Upper lobe of right lung (tissue), 1 donor: ENCODE results near the gene CLEC16A. TPM values are rescaled to one million over a fixed set of nuclear protein-coding genes. Genes with fewer than 3 reads are reported as not detected.

Experiments
- ATAC-seq: fragments of 200-7000 bp; cut with Tn5 transposase; one replicate; pipeline ENCODE4 v1.9.1; 2020; ENCODE audit warnings: mild to moderate bottlenecking, moderate library complexity
- DNase-seq: peaks from one replicate; pipeline ENCODE4 v3.0.0-alpha.2; 2020
- H3K27ac ChIP-seq: fragments of 200-600 bp; one replicate; pipeline ENCODE4 v1.8.0; 2022
- H3K27me3 ChIP-seq: fragments of 200-600 bp; one replicate; pipeline ENCODE4 v1.8.0; 2022; ENCODE audit warnings: mild to moderate bottlenecking
- H3K36me3 ChIP-seq: fragments of 200-600 bp; one replicate; pipeline ENCODE4 v1.8.0; 2022
- H3K4me1 ChIP-seq: fragments of 200-600 bp; one replicate; pipeline ENCODE4 v1.8.0; 2022
- H3K4me3 ChIP-seq: fragments of 200-600 bp; one replicate; pipeline ENCODE4 v1.8.0; 2022; ENCODE audit warnings: mild to moderate bottlenecking
- H3K9me3 ChIP-seq: fragments of 200-600 bp; one replicate; pipeline ENCODE4 v1.8.0; 2022
- intact Hi-C: fragments of 100-400 bp; cut with DNase I; formaldehyde crosslinking; loops from one replicate; pipeline ENCODE4 v1.11.0; 2022
- total RNA-seq: library from RNA; stranded (reverse); fragmentation: NEBNext Ultra II Directional; extraction: Animal tissue kit (Norgen Biotek cat#: 25700); gene quantifications from one replicate; pipeline ENCODE4 v1.2.1, GENCODE V29; 2021
- TF ChIP-seq, protein P1 (sequence below): fragments of 200-600 bp; IDR thresholded peaks from one replicate; pipeline ENCODE4 v1.8.0; 2022; ENCODE audit warnings: antibody characterized with exemption
- donor health status: DM: no; HTN: yes; CAD: no; lungs with severe emphysema.

Gene CLEC16A
- total RNA-seq, 1 donor from 2014 or later: 36.9 TPM

DNA sequence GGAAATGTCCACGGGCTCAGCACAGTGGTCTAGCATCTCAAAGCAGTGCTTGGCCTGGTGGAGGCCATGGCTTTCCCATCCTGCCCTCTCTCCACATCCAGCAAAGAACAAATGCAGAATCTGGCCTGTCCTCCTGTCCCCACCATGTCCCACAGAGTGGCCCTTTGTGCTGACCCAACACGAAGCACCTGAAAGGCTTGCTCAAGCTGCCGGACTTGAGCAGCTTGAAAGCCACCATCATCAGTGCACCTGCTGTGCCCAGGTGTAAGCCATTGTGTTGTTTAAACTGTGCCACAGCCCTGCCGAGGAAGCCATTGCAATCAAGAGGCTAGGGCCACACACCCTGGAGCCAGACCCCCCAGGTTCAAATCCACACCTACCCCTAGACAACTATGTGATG is 196.1 kb downstream of the CLEC16A start:
- TF ChIP-seq, protein P1, sequence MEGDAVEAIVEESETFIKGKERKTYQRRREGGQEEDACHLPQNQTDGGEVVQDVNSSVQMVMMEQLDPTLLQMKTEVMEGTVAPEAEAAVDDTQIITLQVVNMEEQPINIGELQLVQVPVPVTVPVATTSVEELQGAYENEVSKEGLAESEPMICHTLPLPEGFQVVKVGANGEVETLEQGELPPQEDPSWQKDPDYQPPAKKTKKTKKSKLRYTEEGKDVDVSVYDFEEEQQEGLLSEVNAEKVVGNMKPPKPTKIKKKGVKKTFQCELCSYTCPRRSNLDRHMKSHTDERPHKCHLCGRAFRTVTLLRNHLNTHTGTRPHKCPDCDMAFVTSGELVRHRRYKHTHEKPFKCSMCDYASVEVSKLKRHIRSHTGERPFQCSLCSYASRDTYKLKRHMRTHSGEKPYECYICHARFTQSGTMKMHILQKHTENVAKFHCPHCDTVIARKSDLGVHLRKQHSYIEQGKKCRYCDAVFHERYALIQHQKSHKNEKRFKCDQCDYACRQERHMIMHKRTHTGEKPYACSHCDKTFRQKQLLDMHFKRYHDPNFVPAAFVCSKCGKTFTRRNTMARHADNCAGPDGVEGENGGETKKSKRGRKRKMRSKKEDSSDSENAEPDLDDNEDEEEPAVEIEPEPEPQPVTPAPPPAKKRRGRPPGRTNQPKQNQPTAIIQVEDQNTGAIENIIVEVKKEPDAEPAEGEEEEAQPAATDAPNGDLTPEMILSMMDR: no peak
- intact Hi-C loops: no loop called here
- DNase-seq (no peak), ATAC-seq (no peak)
- no peaks in the 10 kb centered on the region for H3K9me3 ChIP-seq
- H3K4me1 ChIP-seq: peaks cover 26% of the 10 kb centered on the region
- no peaks in the 10 kb centered on the region for H3K27me3 ChIP-seq
- no peaks in the 10 kb centered on the region for H3K36me3 ChIP-seq
- H3K27ac ChIP-seq: no peak overlapping the region
- no peak overlapping the region for H3K4me3 ChIP-seq

DNA sequence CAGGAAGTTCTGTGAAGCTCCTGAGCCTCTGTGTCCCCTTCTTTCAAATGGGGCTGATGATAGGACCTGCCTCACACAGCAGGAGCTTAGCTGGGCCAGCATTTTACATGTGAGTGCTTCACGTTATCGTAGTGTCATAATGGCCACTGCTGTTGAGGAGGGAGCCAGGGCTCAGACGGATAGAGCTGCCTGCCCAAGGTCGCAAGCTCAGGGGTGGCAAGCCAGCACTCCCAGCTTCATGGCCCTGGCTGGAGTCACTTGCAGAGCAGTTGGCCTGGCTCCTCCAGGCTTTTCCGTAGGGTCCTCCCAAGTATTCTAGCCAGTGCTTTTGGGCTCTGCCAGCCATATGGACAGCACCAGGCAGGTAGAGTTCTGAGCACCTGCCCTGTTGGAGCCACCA is 196.5 kb downstream of the CLEC16A start:
- Histone ChIP-seq H3K27me3 (no peaks in the 10 kb centered on the region), H3K27ac (no peak overlapping the region), H3K9me3 (no peaks in the 10 kb centered on the region), H3K4me3 (no peak overlapping the region), H3K4me1 (peaks cover 22% of the 10 kb centered on the region), H3K36me3 (no peaks in the 10 kb centered on the region)
- intact Hi-C loops: no loop called here
- TF ChIP-seq, protein P1: no peak
- ATAC-seq (no peak), DNase-seq (no peak)

DNA sequence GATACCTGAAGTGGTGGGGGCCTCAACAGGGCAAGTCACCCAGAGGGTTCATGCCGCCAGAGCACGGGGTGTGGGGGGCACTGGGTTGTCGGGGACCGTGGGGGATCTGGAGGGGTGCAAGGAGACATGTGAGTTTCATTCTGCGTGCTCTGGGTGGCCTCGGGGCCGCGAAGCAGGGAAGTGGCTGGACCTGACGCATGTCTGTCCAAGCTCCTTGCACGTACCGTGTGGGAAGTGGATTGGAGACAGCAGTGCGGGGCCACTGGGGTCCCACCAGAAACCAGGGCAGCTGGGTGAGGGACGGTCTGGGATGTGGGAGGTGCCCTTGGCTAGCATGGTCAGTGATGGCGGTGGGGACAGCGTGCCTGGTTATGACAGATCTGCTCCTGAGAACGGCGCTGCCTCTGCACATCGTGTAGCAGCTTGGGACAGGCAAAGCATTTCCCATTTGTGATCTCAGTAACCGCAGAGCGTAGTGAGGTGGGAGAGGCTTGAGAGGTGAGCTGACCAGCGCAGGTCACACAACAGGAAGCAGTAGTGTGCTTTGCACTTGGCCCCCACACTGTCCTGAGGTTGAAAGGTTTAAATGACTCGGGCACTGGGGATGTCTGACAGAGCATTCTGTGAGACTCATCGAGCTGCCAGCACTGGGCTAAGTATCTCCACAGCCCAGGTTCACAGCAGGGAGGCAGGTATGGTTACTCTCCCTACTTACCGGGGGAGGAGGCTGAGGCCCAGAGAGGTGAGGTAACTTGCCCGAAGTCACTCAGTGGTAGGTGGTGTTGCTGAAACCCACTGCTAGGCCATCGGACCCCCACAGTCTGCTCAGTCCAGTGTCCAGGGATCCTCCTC is 197.3 kb downstream of the CLEC16A start:
- H3K27me3 ChIP-seq: no peaks in the 10 kb centered on the region
- DNase-seq (no peak), ATAC-seq (no peak)
- H3K27ac ChIP-seq: no peak overlapping the region
- intact Hi-C loops: no loop called here
- H3K4me3 ChIP-seq: no peak overlapping the region
- H3K4me1 ChIP-seq: peaks cover 15% of the 10 kb centered on the region
- TF ChIP-seq, protein P1: no peak
- H3K36me3 ChIP-seq: no peaks in the 10 kb centered on the region
- H3K9me3 ChIP-seq: no peaks in the 10 kb centered on the region

DNA sequence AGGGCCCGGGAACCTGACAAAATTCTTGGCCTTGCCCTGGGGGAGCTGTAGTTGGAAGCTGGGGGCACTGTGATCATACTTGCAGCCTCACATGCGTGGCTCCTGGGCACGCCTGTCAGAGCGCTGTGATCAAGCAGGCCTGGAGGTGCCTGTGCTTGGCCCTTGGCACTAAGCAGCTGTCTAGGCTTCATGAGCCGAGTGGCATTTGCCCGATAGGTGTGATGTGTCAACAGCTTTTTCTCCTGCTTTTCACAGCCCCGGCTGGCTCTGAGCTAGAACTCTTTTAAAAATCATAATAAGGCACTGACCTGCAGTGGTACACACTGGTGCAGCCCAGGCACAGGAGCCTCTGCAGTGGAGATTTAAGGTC is 197.9 kb downstream of the CLEC16A start:
- H3K4me1 ChIP-seq: peaks cover 14% of the 10 kb centered on the region
- no peaks in the 10 kb centered on the region for H3K36me3 ChIP-seq
- no peaks in the 10 kb centered on the region for H3K9me3 ChIP-seq
- no peak for DNase-seq
- no peak for ATAC-seq
- TF ChIP-seq, protein P1: no peak
- intact Hi-C loops: no loop called here
- no peak overlapping the region for H3K27ac ChIP-seq
- no peak overlapping the region for H3K4me3 ChIP-seq
- no peaks in the 10 kb centered on the region for H3K27me3 ChIP-seq

DNA sequence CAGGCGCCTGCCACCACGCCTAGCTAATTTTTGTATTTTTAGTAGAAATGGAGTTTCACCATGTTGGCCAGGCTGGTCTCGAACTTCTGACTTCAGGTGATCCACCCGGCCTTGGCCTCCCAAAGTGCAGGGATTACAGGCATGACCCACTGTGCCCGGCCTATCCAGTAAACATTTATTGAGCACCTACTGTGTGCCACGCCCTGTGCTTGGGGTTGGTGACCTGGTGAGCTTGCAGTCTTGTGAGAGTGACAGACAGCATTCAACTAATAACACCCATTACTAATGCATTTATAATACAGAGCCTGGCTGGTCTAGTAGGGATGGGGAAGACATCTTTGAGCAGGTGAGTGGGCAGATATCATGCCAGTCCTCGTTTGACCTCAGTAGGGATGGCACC is 198.6 kb downstream of the CLEC16A start:
- Histone ChIP-seq H3K4me3 (no peak overlapping the region), H3K36me3 (no peaks in the 10 kb centered on the region), H3K27ac (no peak overlapping the region), H3K9me3 (no peaks in the 10 kb centered on the region), H3K4me1 (peaks cover 14% of the 10 kb centered on the region), H3K27me3 (no peaks in the 10 kb centered on the region)
- no peak for ATAC-seq
- intact Hi-C loops: no loop called here
- TF ChIP-seq, protein P1: no peak
- DNase-seq: no peak
